Spleen (tissue), 11 donors: ENCODE results near the gene PAPLN. TPM values are rescaled to one million over a fixed set of nuclear protein-coding genes. Genes with fewer than 3 reads are reported as not detected.

Experiments
- DNase-seq: peaks from one replicate; pipeline ENCODE4 v3.0.0-alpha.2; 2020
- H3K27ac ChIP-seq, 8 donors: fragments of 200-600 bp; sonication (generic) in 7 of 8; 1 replicate in 4 of 8; 2 replicates in 4 of 8; pipeline versions ENCODE4 v1.5.0 to v1.8.0; 2016 to 2021; ENCODE audit warnings: inconsistent platforms in 4 of 8, mild to moderate bottlenecking in 4 of 8, moderate library complexity in 1 of 8
- H3K27me3 ChIP-seq, 7 donors: fragments of 200-600 bp; sonication (generic) in 6 of 7; replicated peaks in 1 of 7; 1 replicate in 4 of 7; 2 replicates in 3 of 7; pipeline versions ENCODE4 v1.5.0 to v1.8.0; 2016 to 2021; ENCODE audit warnings: inconsistent platforms in 3 of 7, mild to moderate bottlenecking in 1 of 7
- H3K36me3 ChIP-seq, 6 donors: fragments of 200-600 bp; sonication (generic) in 5 of 6; 1 replicate in 4 of 6; 2 replicates in 2 of 6; pipeline versions ENCODE4 v1.5.0 to v1.8.0; 2016 to 2021; ENCODE audit warnings: inconsistent platforms in 2 of 6
- H3K4me1 ChIP-seq, 6 donors: fragments of 200-600 bp; sonication (generic) in 5 of 6; 1 replicate in 3 of 6; 2 replicates in 3 of 6; pipeline versions ENCODE4 v1.5.0 to v1.8.0; 2016 to 2021; ENCODE audit warnings: inconsistent platforms in 3 of 6
- H3K4me3 ChIP-seq, 8 donors: fragments of 200-600 bp; sonication (generic) in 7 of 8; 1 replicate in 4 of 8; 2 replicates in 4 of 8; pipeline versions ENCODE4 v1.5.0 to v1.8.0; 2016 to 2021; ENCODE audit warnings: inconsistent platforms in 4 of 8, mild to moderate bottlenecking in 4 of 8, moderate library complexity in 2 of 8
- H3K9me3 ChIP-seq, 8 donors: fragments of 200-600 bp; sonication (generic) in 7 of 8; 1 replicate in 4 of 8; 2 replicates in 4 of 8; pipeline versions ENCODE4 v1.5.0 to v1.8.0; 2016 to 2021; ENCODE audit warnings: inconsistent platforms in 4 of 8
- POLR2A ChIP-seq, 3 donors: fragments of 450-650 bp; IDR thresholded peaks; one replicate each; pipeline ENCODE4 v1.5.1; 2017; ENCODE audit warnings: antibody characterized with exemption in 3 of 3, mild to moderate bottlenecking in 1 of 3
- POLR2AphosphoS5 ChIP-seq, 3 donors: sonication (generic); formaldehyde crosslinking; IDR thresholded peaks; one replicate each; pipeline ENCODE4 v1.5.1; 2017; ENCODE audit warnings: antibody characterized with exemption in 3 of 3
- WGBS, 5 donors: extraction: QIAGEN DNeasy Blood & Tissue Kit in 3 of 5; methylation state at CpG; one replicate each; pipeline versions ENCODE4 v1.1.5 to v1.1.7; 2013 to 2018; 5-methylcytosine and 5-hydroxymethylcytosine counted together
- intact Hi-C: fragments of 100-400 bp; cut with DNase I; formaldehyde crosslinking; loops from one replicate; pipeline ENCODE4 v1.15.0; 2023; ENCODE audit warnings: low total_unique reads
- polyA plus RNA-seq, 3 donors: library from polyadenylated mRNA; stranded (reverse); fragments of 200-250 nt; gene quantifications; one replicate each; pipeline ENCODE4 v1.2.1, GENCODE V29; 2013
- total RNA-seq, 7 donors: library from RNA; depleted of rRNA in 3 of 7; stranded (reverse); fragments of >200 nt in 3 of 7; fragmentation: NEBNext Ultra II Directional in 4 of 7; extraction: Animal tissue kit (Norgen Biotek cat#: 25700) in 4 of 7; gene quantifications; one replicate each; pipeline versions ENCODE4 v1.1.0 to v1.2.1, GENCODE V29; 2016 to 2021
- TF ChIP-seq, protein P1 (sequence below), 11 experiments: fragments of 200-600 bp in 7 of 11; fragments of 450-650 bp in 4 of 11; sonication (generic) in 4 of 11; IDR thresholded peaks in 8 of 11; conservative IDR thresholded peaks in 3 of 11; 1 replicate in 7 of 11; 2 replicates in 4 of 11; pipeline versions ENCODE4 v1.4.0 to v1.8.0; 2016 to 2021; ENCODE audit warnings: antibody characterized with exemption in 11 of 11, inconsistent platforms in 4 of 11, mild to moderate bottlenecking in 1 of 11
- donor health status: healthy with polysubstance abuse.
- donor health status: DM: no; HTN: no; CAD: no; lungs with moderate emphysema.
- donor health status: DM: no; HTN: no; CAD: no.
- donor health status: Bipolar disorder and iron deficiency.
- donor health status: healthy.
- donor health status: DM: no; HTN: no; CAD: no.
- donor health status: DM: yes; HTN: yes; CAD: no.

Gene PAPLN
- total and polyA plus RNA-seq, 10 donors: 20.3 to 57.2 (median 42.0) TPM

DNA sequence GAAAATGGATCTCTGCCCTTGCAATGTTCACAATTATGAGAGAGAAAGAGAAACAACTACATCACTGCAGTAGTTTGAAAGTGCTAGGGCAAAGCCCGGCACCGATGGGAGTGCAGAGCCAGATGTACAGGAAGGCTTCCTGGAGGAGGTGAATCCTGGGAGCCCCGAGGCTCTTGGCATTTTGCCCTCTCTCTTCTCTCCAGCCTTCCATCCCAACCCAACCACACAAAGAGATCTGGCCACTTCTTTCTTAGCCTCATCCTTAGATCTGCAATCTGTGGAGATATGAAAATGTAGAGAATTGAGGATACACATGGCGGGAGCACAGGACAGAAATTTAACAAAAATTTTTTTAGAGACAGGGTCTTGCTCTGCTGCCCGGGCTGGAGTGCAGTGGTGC is 3.3 kb upstream of the PAPLN start:
- no peak overlapping the region for H3K4me3 ChIP-seq
- intact Hi-C loops: no loop called here
- peaks cover 0 to 62% (median 25%) of the 10 kb centered on the region in 7 donors for H3K27me3 ChIP-seq
- peaks cover 0 to 5% (median 1%) of the 10 kb centered on the region in 6 donors for H3K36me3 ChIP-seq
- TF ChIP-seq POLR2AphosphoS5 (IDR thresholded peaks at IDR 0.05) (no peak), POLR2A (IDR thresholded peaks at IDR 0.05) (no peak)
- TF ChIP-seq, protein P1, sequence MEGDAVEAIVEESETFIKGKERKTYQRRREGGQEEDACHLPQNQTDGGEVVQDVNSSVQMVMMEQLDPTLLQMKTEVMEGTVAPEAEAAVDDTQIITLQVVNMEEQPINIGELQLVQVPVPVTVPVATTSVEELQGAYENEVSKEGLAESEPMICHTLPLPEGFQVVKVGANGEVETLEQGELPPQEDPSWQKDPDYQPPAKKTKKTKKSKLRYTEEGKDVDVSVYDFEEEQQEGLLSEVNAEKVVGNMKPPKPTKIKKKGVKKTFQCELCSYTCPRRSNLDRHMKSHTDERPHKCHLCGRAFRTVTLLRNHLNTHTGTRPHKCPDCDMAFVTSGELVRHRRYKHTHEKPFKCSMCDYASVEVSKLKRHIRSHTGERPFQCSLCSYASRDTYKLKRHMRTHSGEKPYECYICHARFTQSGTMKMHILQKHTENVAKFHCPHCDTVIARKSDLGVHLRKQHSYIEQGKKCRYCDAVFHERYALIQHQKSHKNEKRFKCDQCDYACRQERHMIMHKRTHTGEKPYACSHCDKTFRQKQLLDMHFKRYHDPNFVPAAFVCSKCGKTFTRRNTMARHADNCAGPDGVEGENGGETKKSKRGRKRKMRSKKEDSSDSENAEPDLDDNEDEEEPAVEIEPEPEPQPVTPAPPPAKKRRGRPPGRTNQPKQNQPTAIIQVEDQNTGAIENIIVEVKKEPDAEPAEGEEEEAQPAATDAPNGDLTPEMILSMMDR (IDR thresholded peaks at IDR 0.05 in 8 of 11, conservative IDR thresholded peaks at IDR 0.05 in 3 of 11): no peak
- peaks cover 15 to 81% (median 42%) of the 10 kb centered on the region in 6 donors for H3K4me1 ChIP-seq
- no peak overlapping the region for H3K27ac ChIP-seq
- H3K9me3 ChIP-seq: no peaks in the 10 kb centered on the region
- DNase-seq: no peak
- WGBS, 5 donors: 77 to 91% (median 80%) methylated on average over 5 of the region's 5 CpGs

GRCh38 chr14:73234586-73235394 is 2.5 kb upstream of the PAPLN start:
- DNase-seq: no peak
- no peaks in the 10 kb centered on the region for H3K9me3 ChIP-seq
- H3K36me3 ChIP-seq: no peaks in the 10 kb centered on the region
- intact Hi-C loops: no loop called here
- WGBS, 5 donors: 72 to 84% (median 80%) methylated on average over 9 to 11 of the region's 11 CpGs
- TF ChIP-seq, protein P1 (IDR thresholded peaks at IDR 0.05 in 8 of 11, conservative IDR thresholded peaks at IDR 0.05 in 3 of 11): no peak
- no peak for TF ChIP-seq POLR2A (IDR thresholded peaks at IDR 0.05)
- no peak for TF ChIP-seq POLR2AphosphoS5 (IDR thresholded peaks at IDR 0.05)
- H3K4me3 ChIP-seq: no peak overlapping the region
- H3K27ac ChIP-seq: peak overlapping the region in 7 of 8 donors; percentile 8 to 70 (median 23)
- H3K4me1 ChIP-seq: peaks cover 15 to 87% (median 49%) of the 10 kb centered on the region in 6 donors
- H3K27me3 ChIP-seq: peaks cover 0 to 70% (median 33%) of the 10 kb centered on the region in 7 donors

GRCh38 chr14:73235531-73236155 is 1.7 kb upstream of the PAPLN start:
- Histone ChIP-seq H3K4me3 (no peak overlapping the region), H3K9me3 (no peaks in the 10 kb centered on the region), H3K27me3 (peaks cover 0 to 78% (median 40%) of the 10 kb centered on the region in 7 donors), H3K27ac (peak overlapping the region in 7 of 8 donors; percentile 14 to 74 (median 51)), H3K4me1 (peaks cover 20 to 96% (median 56%) of the 10 kb centered on the region in 6 donors), H3K36me3 (no peaks in the 10 kb centered on the region)
- DNase-seq: no peak
- TF ChIP-seq POLR2AphosphoS5 (IDR thresholded peaks at IDR 0.05) (peak in 1 of 3 donors; percentile 29), POLR2A (IDR thresholded peaks at IDR 0.05) (no peak)
- 43 to 56% (median 53%) methylated on average over 6 of the region's 6 CpGs for WGBS, 5 donors
- intact Hi-C loops: no loop called here

- no peaks in the 10 kb centered on the region for H3K9me3 ChIP-seq
- H3K36me3 ChIP-seq: no peaks in the 10 kb centered on the region
- intact Hi-C loops: no loop called here
- H3K4me1 ChIP-seq: peaks cover 25 to 99% (median 61%) of the 10 kb centered on the region in 6 donors
- TF ChIP-seq, protein P1 (IDR thresholded peaks at IDR 0.05 in 8 of 11, conservative IDR thresholded peaks at IDR 0.05 in 3 of 11): no peak
- no peak for TF ChIP-seq POLR2A (IDR thresholded peaks at IDR 0.05)
- no peak for TF ChIP-seq POLR2AphosphoS5 (IDR thresholded peaks at IDR 0.05)
- 38 to 54% (median 46%) methylated on average over 11 of the region's 11 CpGs for WGBS, 5 donors
- no peak overlapping the region for H3K4me3 ChIP-seq
- H3K27me3 ChIP-seq: peaks cover 0 to 83% (median 42%) of the 10 kb centered on the region in 7 donors
- peak overlapping the region in 5 of 8 donors; percentile 36 to 74 (median 61) for H3K27ac ChIP-seq
- no peak for DNase-seq
Observed at GRCh38 chr14:73236157-73236556, 1.1 kb upstream of the PAPLN start.
